ENCODE results near the gene LRRC73. TPM values are rescaled to one million over a fixed set of nuclear protein-coding genes. Genes with fewer than 3 reads are reported as not detected.

LRRC73 gene
- polyA plus RNA-seq, 1 donor: 0.49 TPM

DNA sequence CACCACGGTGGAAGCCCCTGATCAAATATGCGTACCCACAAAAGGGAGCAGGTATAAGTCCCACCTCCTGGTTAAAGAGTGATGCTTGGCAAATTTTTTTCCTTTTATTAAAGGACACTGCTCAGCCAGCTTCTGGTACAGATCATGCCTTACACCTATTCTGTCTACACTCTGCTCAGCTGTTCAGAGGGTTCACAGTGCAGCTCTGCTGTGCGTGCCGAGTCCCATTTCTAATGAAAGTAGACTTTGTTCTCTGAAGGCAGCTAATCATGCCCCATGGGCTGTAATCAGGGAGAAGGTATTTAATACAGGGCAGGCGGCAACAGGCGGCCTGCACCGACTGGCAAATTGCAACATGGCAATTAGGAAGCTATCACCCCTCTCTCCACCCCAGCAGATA, 16.3 kb downstream of the LRRC73 start:
- peak; percentile 90 to 94 for DNase-seq
- Histone ChIP-seq H3K27me3 (ENCODE audit: control insufficient read depth, insufficient read depth, low read length) (no peaks in the 10 kb centered on the region), H3K36me3 (ENCODE audit: control insufficient read depth, insufficient read depth, low read length) (peaks cover 33% of the 10 kb centered on the region), H3K9me3 (ENCODE audit: control insufficient read depth, low read depth, low read length) (no peaks in the 10 kb centered on the region), H3K4me1 (ENCODE audit: control insufficient read depth, insufficient read depth, low read length) (peaks cover 54% of the 10 kb centered on the region), H3K27ac (ENCODE audit: low read length) (peak overlapping the region; percentile 89), H3K4me3 (ENCODE audit: low read length) (no peak overlapping the region)
- WGBS (ENCODE audit: insufficient coverage, low lambda C conversion rate): no CpG with 5 or more reads among the region's 7 CpGs

DNA sequence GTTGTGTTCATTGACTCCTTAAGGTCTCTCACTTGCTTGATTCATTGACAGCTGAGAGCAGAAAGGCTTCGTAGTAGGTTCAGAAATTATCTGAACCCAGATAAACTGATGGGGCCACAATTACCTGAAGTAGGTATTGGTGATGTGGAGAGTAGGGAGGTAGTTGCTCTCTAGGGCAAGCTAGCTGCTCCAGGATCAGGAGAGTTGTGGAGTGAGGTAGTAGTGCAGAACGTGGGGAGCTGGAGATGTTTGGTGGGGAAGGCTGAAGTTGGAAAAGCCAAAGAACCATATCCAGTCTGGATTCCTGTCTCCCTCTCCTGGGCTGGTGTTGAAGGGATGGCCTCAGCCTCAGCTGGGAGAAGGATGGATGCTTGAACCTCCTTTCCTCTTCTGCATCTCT, 16.9 kb downstream of the LRRC73 start:
- Histone ChIP-seq H3K4me3 (ENCODE audit: low read length) (no peak overlapping the region), H3K27me3 (ENCODE audit: control insufficient read depth, insufficient read depth, low read length) (no peaks in the 10 kb centered on the region), H3K4me1 (ENCODE audit: control insufficient read depth, insufficient read depth, low read length) (peaks cover 54% of the 10 kb centered on the region), H3K9me3 (ENCODE audit: control insufficient read depth, low read depth, low read length) (no peaks in the 10 kb centered on the region), H3K36me3 (ENCODE audit: control insufficient read depth, insufficient read depth, low read length) (peaks cover 34% of the 10 kb centered on the region), H3K27ac (ENCODE audit: low read length) (peak overlapping the region; percentile 89)
- no peak for DNase-seq
- WGBS (ENCODE audit: insufficient coverage, low lambda C conversion rate): no CpG with 5 or more reads among the region's 2 CpGs

DNA sequence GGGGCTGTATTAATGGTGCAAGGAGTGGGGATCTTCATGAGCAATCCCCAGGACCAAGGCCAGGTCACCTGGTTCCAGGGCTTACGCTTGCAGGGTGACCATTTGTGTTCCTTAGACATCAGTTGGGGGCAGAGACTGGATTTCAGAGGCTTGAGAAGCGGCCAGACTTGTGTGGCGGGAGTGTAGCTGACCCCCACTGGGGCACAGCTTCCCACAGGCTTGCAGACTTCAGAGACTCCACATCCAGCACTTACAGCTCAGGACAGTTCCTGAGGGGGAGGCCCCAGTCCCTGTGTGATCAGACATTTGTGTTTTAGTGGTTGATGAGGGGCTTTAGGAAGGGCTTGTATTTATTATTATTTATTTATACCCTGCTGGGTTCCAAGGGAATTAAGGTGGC, 17.5 kb downstream of the LRRC73 start:
- no peak for DNase-seq
- Histone ChIP-seq H3K27me3 (ENCODE audit: control insufficient read depth, insufficient read depth, low read length) (no peaks in the 10 kb centered on the region), H3K9me3 (ENCODE audit: control insufficient read depth, low read depth, low read length) (no peaks in the 10 kb centered on the region), H3K27ac (ENCODE audit: low read length) (peak overlapping the region; percentile 89), H3K36me3 (ENCODE audit: control insufficient read depth, insufficient read depth, low read length) (peaks cover 31% of the 10 kb centered on the region), H3K4me3 (ENCODE audit: low read length) (no peak overlapping the region), H3K4me1 (ENCODE audit: control insufficient read depth, insufficient read depth, low read length) (peaks cover 54% of the 10 kb centered on the region)
- WGBS (ENCODE audit: insufficient coverage, low lambda C conversion rate): no CpG with 5 or more reads among the region's 3 CpGs

DNA sequence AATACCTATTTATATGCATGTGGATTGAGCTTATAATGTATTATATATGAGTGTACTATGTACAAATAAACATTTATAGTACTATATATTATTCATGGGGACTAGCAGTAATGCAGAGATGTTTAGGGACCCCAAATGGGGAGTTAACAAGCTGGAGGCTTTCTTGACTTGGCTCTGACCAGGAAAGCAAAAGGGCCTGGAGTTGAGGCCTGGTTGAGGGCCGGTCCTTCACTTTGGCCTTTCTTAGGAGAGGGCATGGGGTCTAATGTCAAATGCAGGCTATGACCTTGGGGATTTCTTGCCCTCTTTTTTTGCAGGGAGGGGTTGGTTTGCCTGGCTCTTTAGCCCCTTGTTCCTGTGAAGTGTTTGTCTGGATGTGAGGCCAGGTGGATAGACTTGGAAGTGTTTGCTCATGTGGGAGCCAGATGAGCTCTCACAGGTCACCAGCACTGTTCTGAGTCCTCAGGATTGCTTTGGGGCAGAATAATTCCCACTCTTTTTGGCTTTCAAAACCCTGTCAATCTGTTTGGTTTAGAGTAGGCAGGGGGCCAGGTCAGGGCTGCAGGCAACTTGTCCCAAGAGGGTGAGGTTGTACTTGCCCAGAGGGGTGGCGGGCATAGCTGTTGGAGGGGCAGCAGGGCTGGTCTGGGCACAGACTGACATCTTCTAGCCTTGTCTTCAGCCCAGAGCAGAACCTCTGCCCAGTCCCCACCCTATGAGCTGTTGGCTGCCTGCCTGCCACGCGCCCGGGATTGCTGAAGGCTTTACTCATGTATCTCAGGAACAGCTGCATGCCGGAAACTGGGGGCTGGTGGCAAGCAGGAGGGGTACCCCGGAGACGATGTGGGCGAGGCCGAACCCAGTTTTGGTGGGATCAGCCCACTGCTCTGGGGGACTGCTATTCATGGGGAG, 18.1 kb downstream of the LRRC73 start:
- Histone ChIP-seq H3K27me3 (ENCODE audit: control insufficient read depth, insufficient read depth, low read length) (no peaks in the 10 kb centered on the region), H3K36me3 (ENCODE audit: control insufficient read depth, insufficient read depth, low read length) (peaks cover 27% of the 10 kb centered on the region), H3K4me3 (ENCODE audit: low read length) (no peak overlapping the region), H3K27ac (ENCODE audit: low read length) (peak overlapping the region; percentile 89), H3K9me3 (ENCODE audit: control insufficient read depth, low read depth, low read length) (no peaks in the 10 kb centered on the region), H3K4me1 (ENCODE audit: control insufficient read depth, insufficient read depth, low read length) (peaks cover 53% of the 10 kb centered on the region)
- DNase-seq: peak; percentile 58 to 71
- no CpG with 5 or more reads among the region's 10 CpGs for WGBS (ENCODE audit: insufficient coverage, low lambda C conversion rate)

DNA sequence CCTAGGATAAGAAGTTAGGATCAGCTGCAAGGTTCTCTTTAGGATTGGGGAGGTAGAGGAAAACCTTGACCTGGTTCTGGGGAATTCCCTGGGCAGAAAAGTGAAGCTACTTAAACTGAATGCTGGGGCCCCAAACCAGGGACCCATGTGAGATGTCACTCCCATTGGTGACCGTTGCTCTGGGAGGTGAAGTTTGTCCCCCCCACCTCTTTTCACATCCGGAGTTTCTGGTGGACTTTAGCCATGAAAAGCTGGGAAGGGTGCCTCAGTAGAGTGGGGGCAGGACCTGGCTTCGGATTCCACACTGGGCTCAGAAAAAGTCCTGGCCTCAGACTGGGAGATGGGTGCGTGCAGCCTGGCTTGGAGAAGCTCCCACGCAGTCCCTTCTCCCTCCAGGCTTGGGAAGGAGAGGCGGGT, 19.6 kb downstream of the LRRC73 start:
- peak; percentile 67 to 87 for DNase-seq
- Histone ChIP-seq H3K4me3 (ENCODE audit: low read length) (no peak overlapping the region), H3K27me3 (ENCODE audit: control insufficient read depth, insufficient read depth, low read length) (no peaks in the 10 kb centered on the region), H3K27ac (ENCODE audit: low read length) (no peak overlapping the region), H3K36me3 (ENCODE audit: control insufficient read depth, insufficient read depth, low read length) (peaks cover 24% of the 10 kb centered on the region), H3K4me1 (ENCODE audit: control insufficient read depth, insufficient read depth, low read length) (peaks cover 38% of the 10 kb centered on the region), H3K9me3 (ENCODE audit: control insufficient read depth, low read depth, low read length) (no peaks in the 10 kb centered on the region)
- whole genome bisulfite sequencing (ENCODE audit: insufficient coverage, low lambda C conversion rate): no CpG with 5 or more reads among the region's 6 CpGs

DNA sequence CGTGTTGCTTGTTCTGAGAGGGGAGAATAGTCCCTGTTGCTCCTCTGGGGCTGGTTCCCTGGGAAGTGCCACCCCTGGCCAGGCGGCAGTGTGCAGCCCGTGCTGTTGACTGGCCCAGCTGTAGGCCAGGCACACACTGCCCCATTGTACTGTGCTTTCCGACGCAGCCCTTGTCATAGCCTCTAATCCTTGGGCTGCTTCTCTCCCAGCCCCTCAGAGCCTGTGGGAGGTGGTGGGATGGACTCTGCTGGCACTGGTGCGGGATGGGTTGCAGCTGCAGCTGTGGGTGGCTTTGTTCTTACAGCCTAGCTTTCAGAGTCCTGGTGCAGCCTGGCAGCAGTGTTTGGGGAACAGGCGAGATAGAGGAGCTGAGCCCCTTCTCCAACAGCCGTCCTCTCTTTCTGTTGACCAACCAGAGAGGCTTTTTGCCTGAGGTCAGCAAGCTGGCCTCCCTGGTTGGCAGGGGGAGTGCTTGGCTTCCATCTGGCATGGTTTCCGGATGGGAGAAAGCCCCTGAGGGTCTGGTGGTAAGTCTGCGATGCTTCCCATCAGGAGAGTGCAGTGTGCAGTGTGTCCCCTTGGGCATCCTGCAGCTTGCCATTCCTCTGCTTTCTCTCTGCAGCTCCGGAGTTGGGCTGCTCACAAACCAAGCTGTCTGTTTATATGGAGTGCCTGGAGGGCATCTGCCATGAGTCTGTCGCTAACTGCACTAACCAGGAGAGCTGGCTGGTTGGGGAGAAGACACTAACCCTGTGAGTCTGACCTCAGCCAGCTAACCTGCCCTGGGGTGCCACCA, 20.7 kb downstream of the LRRC73 start:
- no peaks in the 10 kb centered on the region for H3K27me3 ChIP-seq (ENCODE audit: control insufficient read depth, insufficient read depth, low read length)
- no peak overlapping the region for H3K27ac ChIP-seq (ENCODE audit: low read length)
- no CpG with 5 or more reads among the region's 12 CpGs for WGBS (ENCODE audit: insufficient coverage, low lambda C conversion rate)
- DNase-seq: no peak
- H3K9me3 ChIP-seq (ENCODE audit: control insufficient read depth, low read depth, low read length): no peaks in the 10 kb centered on the region
- peaks cover 28% of the 10 kb centered on the region for H3K4me1 ChIP-seq (ENCODE audit: control insufficient read depth, insufficient read depth, low read length)
- no peak overlapping the region for H3K4me3 ChIP-seq (ENCODE audit: low read length)
- peaks cover 29% of the 10 kb centered on the region for H3K36me3 ChIP-seq (ENCODE audit: control insufficient read depth, insufficient read depth, low read length)

DNA sequence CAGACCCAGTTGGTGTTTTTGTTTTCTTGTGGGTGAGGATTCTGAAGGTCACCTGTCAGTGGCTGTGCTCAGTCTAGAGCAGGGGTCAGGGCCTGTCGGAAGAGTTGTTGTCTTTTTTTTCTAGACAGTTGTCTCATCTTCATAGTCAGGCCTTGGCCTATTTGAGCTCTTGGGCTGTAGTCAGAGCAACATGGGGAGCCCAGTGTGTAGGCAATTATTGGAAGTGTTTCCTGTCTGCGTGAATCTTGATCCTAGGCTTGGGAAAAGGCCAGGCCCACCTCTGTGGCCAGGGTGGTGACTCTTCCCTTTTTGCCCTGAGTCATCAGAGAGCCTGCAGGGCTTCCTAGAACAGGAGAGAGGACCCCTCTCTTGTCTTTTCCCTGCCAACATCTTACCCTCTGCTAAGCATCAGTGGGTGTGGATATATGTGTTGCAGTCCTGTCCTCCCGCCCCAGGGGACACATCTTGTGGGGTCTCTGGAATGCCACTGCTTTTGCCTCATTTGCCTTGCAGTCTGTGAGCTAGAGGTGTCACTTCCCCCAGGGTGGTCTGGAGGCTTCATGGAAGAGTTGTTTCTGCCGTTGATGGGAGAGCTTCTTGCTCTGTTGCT, 21.4 kb downstream of the LRRC73 start:
- Histone ChIP-seq H3K27me3 (ENCODE audit: control insufficient read depth, insufficient read depth, low read length) (no peaks in the 10 kb centered on the region), H3K4me1 (ENCODE audit: control insufficient read depth, insufficient read depth, low read length) (peaks cover 22% of the 10 kb centered on the region), H3K4me3 (ENCODE audit: low read length) (no peak overlapping the region), H3K9me3 (ENCODE audit: control insufficient read depth, low read depth, low read length) (no peaks in the 10 kb centered on the region), H3K36me3 (ENCODE audit: control insufficient read depth, insufficient read depth, low read length) (peaks cover 29% of the 10 kb centered on the region), H3K27ac (ENCODE audit: low read length) (no peak overlapping the region)
- DNase-seq: no peak
- no CpG with 5 or more reads among the region's 4 CpGs for WGBS (ENCODE audit: insufficient coverage, low lambda C conversion rate)

DNA sequence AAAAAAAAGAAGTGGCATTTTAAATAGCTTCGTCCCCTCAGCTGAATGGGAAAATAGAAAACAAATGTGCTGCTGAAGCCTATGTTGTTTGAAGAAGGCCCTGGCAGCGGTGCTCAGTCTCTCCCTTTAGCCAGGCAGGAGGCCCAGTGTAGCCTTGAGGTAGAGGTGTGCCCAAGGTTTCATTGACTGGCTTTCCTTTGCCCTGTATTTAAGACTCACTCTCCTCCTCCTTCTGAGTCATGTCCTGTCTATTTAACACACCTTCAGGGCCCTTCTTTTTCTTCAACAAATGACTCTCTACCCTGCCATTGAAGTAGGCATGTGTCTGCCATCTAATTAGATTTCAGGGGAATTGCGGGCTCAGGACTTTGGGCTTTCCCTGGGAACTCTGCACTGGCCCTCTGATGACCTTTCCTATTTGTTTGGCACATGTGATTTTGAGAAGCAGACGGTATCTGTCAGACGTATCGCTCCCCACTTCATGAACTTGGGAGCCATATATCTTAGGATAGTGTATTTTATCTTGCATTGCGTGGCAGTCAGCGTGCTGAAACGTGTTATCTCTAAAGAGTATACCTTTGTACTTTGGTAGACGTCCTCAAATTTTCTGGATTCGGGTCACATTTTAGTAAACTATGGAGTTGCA, 28.4 kb downstream of the LRRC73 start:
- H3K4me3 ChIP-seq (ENCODE audit: low read length): no peak overlapping the region
- peaks cover 11% of the 10 kb centered on the region for H3K36me3 ChIP-seq (ENCODE audit: control insufficient read depth, insufficient read depth, low read length)
- H3K27me3 ChIP-seq (ENCODE audit: control insufficient read depth, insufficient read depth, low read length): no peaks in the 10 kb centered on the region
- peaks cover 30% of the 10 kb centered on the region for H3K4me1 ChIP-seq (ENCODE audit: control insufficient read depth, insufficient read depth, low read length)
- peak; percentile 79 to 89 for DNase-seq
- H3K27ac ChIP-seq (ENCODE audit: low read length): peak overlapping the region; percentile 74
- WGBS (ENCODE audit: insufficient coverage, low lambda C conversion rate): 33% methylated on average over 3 of the region's 11 CpGs
- H3K9me3 ChIP-seq (ENCODE audit: control insufficient read depth, low read depth, low read length): no peaks in the 10 kb centered on the region

DNA sequence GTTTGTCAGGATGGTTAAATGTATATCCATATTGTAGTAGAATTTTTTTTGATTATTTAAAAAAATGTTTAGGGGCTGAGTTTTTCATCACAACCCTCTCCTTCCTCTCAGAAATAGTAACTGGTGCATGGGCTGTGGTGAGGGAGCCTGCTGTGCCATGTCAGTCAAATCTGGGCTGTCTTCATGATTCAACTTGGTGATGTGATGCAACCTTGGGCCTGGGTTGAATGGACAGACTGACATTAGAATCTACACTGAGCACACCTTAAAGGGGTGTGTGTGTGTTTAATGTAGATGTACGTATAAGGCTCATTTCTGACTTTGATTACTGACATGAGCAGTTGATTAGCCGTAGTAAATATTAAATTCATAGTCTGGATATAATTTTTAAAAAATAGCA, 29.1 kb downstream of the LRRC73 start:
- no peak overlapping the region for H3K4me3 ChIP-seq (ENCODE audit: low read length)
- no peak for DNase-seq
- peaks cover 30% of the 10 kb centered on the region for H3K4me1 ChIP-seq (ENCODE audit: control insufficient read depth, insufficient read depth, low read length)
- H3K27me3 ChIP-seq (ENCODE audit: control insufficient read depth, insufficient read depth, low read length): no peaks in the 10 kb centered on the region
- WGBS (ENCODE audit: insufficient coverage, low lambda C conversion rate): no CpG with 5 or more reads among the region's 2 CpGs
- no peaks in the 10 kb centered on the region for H3K9me3 ChIP-seq (ENCODE audit: control insufficient read depth, low read depth, low read length)
- H3K36me3 ChIP-seq (ENCODE audit: control insufficient read depth, insufficient read depth, low read length): peaks cover 8% of the 10 kb centered on the region
- H3K27ac ChIP-seq (ENCODE audit: low read length): peak overlapping the region; percentile 74

DNA sequence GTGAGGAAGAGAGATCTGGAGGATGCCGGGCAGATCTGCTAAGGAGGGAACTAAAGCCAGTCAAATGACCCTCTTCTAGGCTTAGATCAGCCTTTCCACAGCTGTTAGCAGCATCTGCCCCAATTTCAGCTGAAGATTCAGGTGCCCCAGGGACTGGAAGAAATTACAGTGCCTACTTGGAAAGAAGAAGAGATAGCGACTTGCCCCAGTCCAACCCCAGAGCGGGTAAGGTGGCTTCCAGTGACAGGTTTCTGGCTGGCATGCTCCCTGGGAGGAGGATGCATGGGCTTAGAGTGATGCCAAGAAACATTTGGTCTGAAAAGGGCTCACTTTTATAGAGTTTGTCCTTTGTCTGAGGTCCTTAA, 32.2 kb downstream of the LRRC73 start:
- peak in 1 of 2 donors; percentile 19 for DNase-seq
- Histone ChIP-seq H3K36me3 (ENCODE audit: control insufficient read depth, insufficient read depth, low read length) (no peaks in the 10 kb centered on the region), H3K4me1 (ENCODE audit: control insufficient read depth, insufficient read depth, low read length) (peaks cover 30% of the 10 kb centered on the region), H3K27ac (ENCODE audit: low read length) (peak overlapping the region; percentile 48), H3K27me3 (ENCODE audit: control insufficient read depth, insufficient read depth, low read length) (no peaks in the 10 kb centered on the region), H3K9me3 (ENCODE audit: control insufficient read depth, low read depth, low read length) (no peaks in the 10 kb centered on the region), H3K4me3 (ENCODE audit: low read length) (peak overlapping the region; percentile 78)
- WGBS (ENCODE audit: insufficient coverage, low lambda C conversion rate): no CpG with 5 or more reads among the region's 3 CpGs
